GM12891 (cell line): Measurements from ENCODE around the gene FYTTD1.

Source experiments
- POLR2A ChIP-seq: IDR thresholded peaks from 2 replicates; pipeline ENCODE4 v1.6.1; 2011; ENCODE audit warnings: low read depth, low read length, control low read depth
- POLR2AphosphoS5 ChIP-seq: IDR thresholded peaks from 2 replicates; pipeline ENCODE4 v1.6.1; 2011; ENCODE audit warnings: low read depth, low read length, control low read depth

DNA sequence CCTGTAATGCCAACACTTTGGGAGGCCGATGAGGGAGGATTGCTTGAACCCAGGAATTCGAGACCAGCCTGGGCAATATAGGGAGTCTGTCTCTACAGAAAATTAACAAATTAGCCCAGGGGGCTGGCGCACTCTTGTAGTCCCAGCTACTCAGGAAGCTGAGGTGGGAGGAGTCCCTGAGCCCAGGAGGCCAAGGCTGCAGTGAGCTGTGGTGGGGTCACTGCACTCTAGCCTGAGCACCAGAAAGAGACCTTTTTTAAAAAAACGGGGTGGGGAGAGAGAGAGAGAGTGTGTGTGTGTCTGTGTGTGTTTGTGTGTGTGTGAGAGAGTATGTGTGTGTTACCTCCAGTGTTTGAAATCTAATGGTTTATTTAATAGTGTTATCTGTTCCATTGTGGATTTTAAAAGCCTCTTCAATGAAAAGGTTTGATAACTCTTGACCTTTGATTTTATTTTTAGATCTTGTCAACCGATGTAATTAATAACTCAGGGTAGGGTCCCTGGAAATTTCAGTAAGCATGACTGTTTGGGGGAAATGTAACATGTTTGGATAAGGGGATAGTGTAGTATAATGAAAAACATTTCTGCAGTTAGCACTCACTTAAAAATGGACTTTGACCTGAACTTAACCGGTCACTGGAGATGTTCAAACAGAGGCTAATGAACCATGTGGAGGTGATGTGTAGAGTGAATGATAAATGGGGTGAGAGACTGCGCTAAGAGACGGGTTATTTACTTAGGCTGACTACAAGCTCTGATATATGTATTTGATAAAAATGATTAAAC lies 71.1 kb downstream of the FYTTD1 start:
- TF ChIP-seq POLR2AphosphoS5 (no peak), POLR2A (no peak)
